K562 (cell line): ENCODE measurements around the gene IL20. TPM values are rescaled to one million over a fixed set of nuclear protein-coding genes. Genes with fewer than 3 reads are reported as not detected.

Experiments
- ARID2 ChIP-seq: fragments of 450-650 bp; IDR thresholded peaks from 2 replicates; pipeline ENCODE4 v1.6.1; 2017; ENCODE audit warnings: antibody characterized with exemption, mild to moderate bottlenecking
- FOS ChIP-seq: IDR thresholded peaks from 3 replicates; pipeline ENCODE4 v1.6.1; 2011; ENCODE audit not compliant: insufficient read length; ENCODE audit errors: extremely low read depth
- HDAC1 ChIP-seq, 2 experiments: fragments of 450-650 bp; IDR thresholded peaks; 2 replicates each; pipeline ENCODE4 v1.6.1; 2016 to 2017; ENCODE audit warnings: inconsistent platforms in 1 of 2, mild to moderate bottlenecking in 1 of 2, moderate library complexity in 1 of 2
- KDM5B ChIP-seq: fragments of 200-600 bp; sonication (generic); IDR thresholded peaks from 2 replicates; pipeline ENCODE4 v1.6.1; 2012; ENCODE audit warnings: low read depth, mild to moderate bottlenecking, moderate library complexity, low read length, control low read depth, inconsistent platforms; ENCODE audit not compliant: insufficient replicate concordance
- KLF13 ChIP-seq: fragments of 450-650 bp; IDR thresholded peaks from 2 replicates; pipeline ENCODE4 v1.6.1; 2016; ENCODE audit warnings: missing genetic modification characterization, low read depth, mild to moderate bottlenecking, missing compliant biosample characterization, moderate library complexity, borderline replicate concordance
- MCM7 ChIP-seq, 2 experiments: fragments of 450-650 bp; IDR thresholded peaks; 2 replicates each; pipeline ENCODE4 v1.6.1; 2016 to 2018
- RFX7 ChIP-seq: fragments of 250-450 bp; sonication (Bioruptor Pico); IDR thresholded peaks from 2 replicates; pipeline ENCODE4 v1.5.1; 2021; ENCODE audit warnings: mild to moderate bottlenecking
- TAL1 ChIP-seq: fragments of 450-650 bp; IDR thresholded peaks from 2 replicates; pipeline ENCODE4 v1.6.1; 2016; ENCODE audit warnings: mild to moderate bottlenecking
- TCF7L2 ChIP-seq: fragments of 150-350 bp; IDR thresholded peaks from 2 replicates; pipeline ENCODE4 v1.6.1; 2016; ENCODE audit warnings: low read depth, mild to moderate bottlenecking, low read length, moderate library complexity
- TRIM24 ChIP-seq, 2 experiments: fragments of 450-650 bp; IDR thresholded peaks; 2 replicates each; pipeline ENCODE4 v1.6.1; 2016
- ZFP36 ChIP-seq: fragments of 150-350 bp; IDR thresholded peaks from 2 replicates; pipeline ENCODE4 v1.6.1; 2018; ENCODE audit warnings: low read length, low read depth; ENCODE audit not compliant: partially characterized antibody
- ZNF175 ChIP-seq: fragments of 200-800 bp; sonication (Bioruptor generic); IDR thresholded peaks from 2 replicates; pipeline ENCODE4 v1.6.1; 2016; ENCODE audit warnings: low read depth, mild to moderate bottlenecking, missing genetic modification characterization, missing compliant biosample characterization
- ZNF282 ChIP-seq: sonication (generic); formaldehyde crosslinking; IDR thresholded peaks from 2 replicates; pipeline ENCODE4 v1.8.1; 2023; ENCODE audit warnings: missing genetic modification reagents
- polyA plus RNA-seq, 8 experiments: library from polyadenylated mRNA; depleted of rRNA in 4 of 8; stranded (reverse) in 5 of 8; unstranded in 3 of 8; fragments of >200 nt; fragmentation: Nextera tagmentation in 2 of 8; fragmentation: Illumina TruSeq in 1 of 8; extraction: Ambion mirVana in 2 of 8; extraction: Trizol in 1 of 8; gene quantifications; 2 replicates each; pipeline versions ENCODE4 v1.2.1 to v1.2.3, GENCODE V29; 2011 to 2014; ENCODE audit warnings: inconsistent platforms in 1 of 8, missing spikeins in 1 of 8
- total RNA-seq, 7 experiments: library from RNA; depleted of rRNA in 6 of 7; stranded (reverse); fragments of >200 nt in 6 of 7; fragmentation: Illumina TruSeq in 2 of 7; extraction: Trizol in 2 of 7; gene quantifications; 2 replicates each; pipeline versions ENCODE4 v1.2.1 to v1.2.3, GENCODE V29; 2011 to 2021; ENCODE audit warnings: low replicate concordance in 1 of 7
- TF ChIP-seq, protein P1 (sequence below): fragments of 150-350 bp; conservative IDR thresholded peaks from 2 replicates; pipeline ENCODE4 v1.6.1; 2014; ENCODE audit warnings: low read length
- TF ChIP-seq, protein P2 (sequence below): IDR thresholded peaks from 3 replicates; pipeline ENCODE4 v1.6.1; 2011; ENCODE audit warnings: borderline replicate concordance, mild to moderate bottlenecking; ENCODE audit not compliant: insufficient read length, insufficient read depth
- TF ChIP-seq, protein P3 (sequence below): fragments of 450-650 bp; IDR thresholded peaks from 2 replicates; pipeline ENCODE4 v1.6.1; 2018; ENCODE audit warnings: mild to moderate bottlenecking, low read depth; ENCODE audit not compliant: partially characterized antibody
- TF ChIP-seq, protein P4 (sequence below): fragments of 150-350 bp; IDR thresholded peaks from 2 replicates; pipeline ENCODE4 v1.6.1; 2014; ENCODE audit warnings: low read depth, mild to moderate bottlenecking, low read length, borderline replicate concordance
- TF ChIP-seq, protein P5 (sequence below): fragments of 450-650 bp; formaldehyde crosslinking; IDR thresholded peaks from 2 replicates; pipeline ENCODE4 v1.4.0; 2022; ENCODE audit warnings: missing genetic modification characterization

Gene IL20
- total and polyA plus RNA-seq, 9 of the 15 experiments (the other 6 are each of a cell fraction or from before 2014, with no cell fraction given): not detected

DNA sequence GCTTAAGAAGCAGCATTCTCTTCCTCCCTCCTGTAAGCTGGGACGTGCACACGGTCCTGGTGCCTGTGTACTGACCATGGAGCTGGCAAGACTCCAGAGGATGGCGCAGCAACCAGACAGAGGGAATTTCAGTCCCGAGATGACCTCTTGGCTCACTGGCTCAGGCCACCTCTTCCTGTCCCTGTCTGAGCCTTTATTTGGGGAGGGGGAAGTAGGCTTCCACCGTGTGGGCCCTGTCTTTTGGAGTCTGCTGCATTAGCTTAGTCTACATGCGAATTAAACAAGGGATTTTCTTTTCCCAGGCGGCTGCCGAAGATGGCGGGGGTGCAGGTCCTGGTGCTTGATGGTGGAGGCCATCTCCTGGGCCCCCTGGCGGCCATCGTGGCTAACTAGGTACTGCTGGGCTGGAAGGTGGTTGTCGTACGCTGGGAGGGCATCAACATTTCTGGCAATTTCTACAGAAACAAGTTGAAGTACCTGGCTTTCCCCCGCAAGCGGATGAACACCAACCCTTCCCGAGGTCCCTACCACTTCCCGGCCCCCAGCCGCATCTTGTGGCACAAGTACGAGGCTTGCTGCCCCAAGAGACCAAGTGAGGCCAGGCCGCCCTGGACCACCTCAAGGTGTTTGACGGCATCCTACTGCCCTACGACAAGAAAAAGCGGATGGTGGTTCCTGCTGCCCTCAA lies 42.0 kb downstream of the IL20 start (continued):
- TF ChIP-seq, protein P1, sequence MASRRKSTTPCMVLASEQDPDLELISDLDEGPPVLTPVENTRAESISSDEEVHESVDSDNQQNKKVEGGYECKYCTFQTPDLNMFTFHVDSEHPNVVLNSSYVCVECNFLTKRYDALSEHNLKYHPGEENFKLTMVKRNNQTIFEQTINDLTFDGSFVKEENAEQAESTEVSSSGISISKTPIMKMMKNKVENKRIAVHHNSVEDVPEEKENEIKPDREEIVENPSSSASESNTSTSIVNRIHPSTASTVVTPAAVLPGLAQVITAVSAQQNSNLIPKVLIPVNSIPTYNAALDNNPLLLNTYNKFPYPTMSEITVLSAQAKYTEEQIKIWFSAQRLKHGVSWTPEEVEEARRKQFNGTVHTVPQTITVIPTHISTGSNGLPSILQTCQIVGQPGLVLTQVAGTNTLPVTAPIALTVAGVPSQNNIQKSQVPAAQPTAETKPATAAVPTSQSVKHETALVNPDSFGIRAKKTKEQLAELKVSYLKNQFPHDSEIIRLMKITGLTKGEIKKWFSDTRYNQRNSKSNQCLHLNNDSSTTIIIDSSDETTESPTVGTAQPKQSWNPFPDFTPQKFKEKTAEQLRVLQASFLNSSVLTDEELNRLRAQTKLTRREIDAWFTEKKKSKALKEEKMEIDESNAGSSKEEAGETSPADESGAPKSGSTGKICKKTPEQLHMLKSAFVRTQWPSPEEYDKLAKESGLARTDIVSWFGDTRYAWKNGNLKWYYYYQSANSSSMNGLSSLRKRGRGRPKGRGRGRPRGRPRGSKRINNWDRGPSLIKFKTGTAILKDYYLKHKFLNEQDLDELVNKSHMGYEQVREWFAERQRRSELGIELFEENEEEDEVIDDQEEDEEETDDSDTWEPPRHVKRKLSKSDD: no peak
- TF ChIP-seq TCF7L2 (no peak), HDAC1 (IDR thresholded peaks at IDR 0.05) (no peak), TRIM24 (IDR thresholded peaks at IDR 0.05) (no peak), MCM7 (IDR thresholded peaks at IDR 0.05) (no peak), KLF13 (tag) (no peak), RFX7 (no peak), ZFP36 (peak; percentile 52), ZNF282 (CRISPR knock-in tag) (no peak), FOS (no peak), TAL1 (no peak), KDM5B (no peak), ARID2 (no peak), ZNF175 (0 out of 2 replicates have a peak, but pooled peaks have one; percentile 48)
- TF ChIP-seq, protein P2, sequence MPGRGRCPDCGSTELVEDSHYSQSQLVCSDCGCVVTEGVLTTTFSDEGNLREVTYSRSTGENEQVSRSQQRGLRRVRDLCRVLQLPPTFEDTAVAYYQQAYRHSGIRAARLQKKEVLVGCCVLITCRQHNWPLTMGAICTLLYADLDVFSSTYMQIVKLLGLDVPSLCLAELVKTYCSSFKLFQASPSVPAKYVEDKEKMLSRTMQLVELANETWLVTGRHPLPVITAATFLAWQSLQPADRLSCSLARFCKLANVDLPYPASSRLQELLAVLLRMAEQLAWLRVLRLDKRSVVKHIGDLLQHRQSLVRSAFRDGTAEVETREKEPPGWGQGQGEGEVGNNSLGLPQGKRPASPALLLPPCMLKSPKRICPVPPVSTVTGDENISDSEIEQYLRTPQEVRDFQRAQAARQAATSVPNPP: no peak
- TF ChIP-seq, protein P3, sequence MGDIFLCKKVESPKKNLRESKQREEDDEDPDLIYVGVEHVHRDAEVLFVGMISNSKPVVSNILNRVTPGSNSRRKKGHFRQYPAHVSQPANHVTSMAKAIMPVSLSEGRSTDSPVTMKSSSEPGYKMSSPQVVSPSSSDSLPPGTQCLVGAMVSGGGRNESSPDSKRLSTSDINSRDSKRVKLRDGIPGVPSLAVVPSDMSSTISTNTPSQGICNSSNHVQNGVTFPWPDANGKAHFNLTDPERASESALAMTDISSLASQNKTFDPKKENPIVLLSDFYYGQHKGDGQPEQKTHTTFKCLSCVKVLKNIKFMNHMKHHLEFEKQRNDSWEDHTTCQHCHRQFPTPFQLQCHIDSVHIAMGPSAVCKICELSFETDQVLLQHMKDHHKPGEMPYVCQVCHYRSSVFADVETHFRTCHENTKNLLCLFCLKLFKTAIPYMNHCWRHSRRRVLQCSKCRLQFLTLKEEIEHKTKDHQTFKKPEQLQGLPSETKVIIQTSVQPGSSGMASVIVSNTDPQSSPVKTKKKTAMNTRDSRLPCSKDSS: no peak
- TF ChIP-seq, protein P4, sequence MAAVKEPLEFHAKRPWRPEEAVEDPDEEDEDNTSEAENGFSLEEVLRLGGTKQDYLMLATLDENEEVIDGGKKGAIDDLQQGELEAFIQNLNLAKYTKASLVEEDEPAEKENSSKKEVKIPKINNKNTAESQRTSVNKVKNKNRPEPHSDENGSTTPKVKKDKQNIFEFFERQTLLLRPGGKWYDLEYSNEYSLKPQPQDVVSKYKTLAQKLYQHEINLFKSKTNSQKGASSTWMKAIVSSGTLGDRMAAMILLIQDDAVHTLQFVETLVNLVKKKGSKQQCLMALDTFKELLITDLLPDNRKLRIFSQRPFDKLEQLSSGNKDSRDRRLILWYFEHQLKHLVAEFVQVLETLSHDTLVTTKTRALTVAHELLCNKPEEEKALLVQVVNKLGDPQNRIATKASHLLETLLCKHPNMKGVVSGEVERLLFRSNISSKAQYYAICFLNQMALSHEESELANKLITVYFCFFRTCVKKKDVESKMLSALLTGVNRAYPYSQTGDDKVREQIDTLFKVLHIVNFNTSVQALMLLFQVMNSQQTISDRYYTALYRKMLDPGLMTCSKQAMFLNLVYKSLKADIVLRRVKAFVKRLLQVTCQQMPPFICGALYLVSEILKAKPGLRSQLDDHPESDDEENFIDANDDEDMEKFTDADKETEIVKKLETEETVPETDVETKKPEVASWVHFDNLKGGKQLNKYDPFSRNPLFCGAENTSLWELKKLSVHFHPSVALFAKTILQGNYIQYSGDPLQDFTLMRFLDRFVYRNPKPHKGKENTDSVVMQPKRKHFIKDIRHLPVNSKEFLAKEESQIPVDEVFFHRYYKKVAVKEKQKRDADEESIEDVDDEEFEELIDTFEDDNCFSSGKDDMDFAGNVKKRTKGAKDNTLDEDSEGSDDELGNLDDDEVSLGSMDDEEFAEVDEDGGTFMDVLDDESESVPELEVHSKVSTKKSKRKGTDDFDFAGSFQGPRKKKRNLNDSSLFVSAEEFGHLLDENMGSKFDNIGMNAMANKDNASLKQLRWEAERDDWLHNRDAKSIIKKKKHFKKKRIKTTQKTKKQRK: no peak
- TF ChIP-seq, protein P5, sequence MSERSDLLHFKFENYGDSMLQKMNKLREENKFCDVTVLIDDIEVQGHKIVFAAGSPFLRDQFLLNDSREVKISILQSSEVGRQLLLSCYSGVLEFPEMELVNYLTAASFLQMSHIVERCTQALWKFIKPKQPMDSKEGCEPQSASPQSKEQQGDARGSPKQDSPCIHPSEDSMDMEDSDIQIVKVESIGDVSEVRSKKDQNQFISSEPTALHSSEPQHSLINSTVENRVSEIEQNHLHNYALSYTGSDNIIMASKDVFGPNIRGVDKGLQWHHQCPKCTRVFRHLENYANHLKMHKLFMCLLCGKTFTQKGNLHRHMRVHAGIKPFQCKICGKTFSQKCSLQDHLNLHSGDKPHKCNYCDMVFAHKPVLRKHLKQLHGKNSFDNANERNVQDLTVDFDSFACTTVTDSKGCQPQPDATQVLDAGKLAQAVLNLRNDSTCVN (CRISPR knock-in tag): no peak
